ENCODE measurements around the gene NF1.
"Not testable (repeated sequence)": the region's sequence is repeated elsewhere in the genome, so short reads cannot be mapped to it uniquely, and the experiment has no call there.

The NF1 gene

DNA sequence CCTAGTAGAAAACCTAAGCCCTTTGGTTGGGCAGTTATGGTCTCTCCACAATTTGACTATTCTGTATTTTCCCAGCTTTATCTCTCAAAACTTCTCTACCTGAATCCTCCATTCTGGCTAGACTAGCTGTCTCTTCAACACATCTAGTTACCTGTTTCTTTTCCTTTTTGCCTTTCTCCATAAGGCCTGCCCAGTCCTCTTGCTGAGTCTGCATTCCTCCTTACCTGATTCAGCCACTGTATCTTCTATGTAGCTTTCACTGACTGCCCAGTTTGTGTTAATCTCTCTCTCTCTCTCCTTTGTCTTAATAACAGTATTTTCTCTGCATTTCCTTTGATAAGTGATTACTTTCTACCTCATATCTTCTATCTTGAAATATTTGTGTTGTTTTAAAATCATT is 228.8 kb downstream of the NF1 start:
- no peak for DNase-seq

DNA sequence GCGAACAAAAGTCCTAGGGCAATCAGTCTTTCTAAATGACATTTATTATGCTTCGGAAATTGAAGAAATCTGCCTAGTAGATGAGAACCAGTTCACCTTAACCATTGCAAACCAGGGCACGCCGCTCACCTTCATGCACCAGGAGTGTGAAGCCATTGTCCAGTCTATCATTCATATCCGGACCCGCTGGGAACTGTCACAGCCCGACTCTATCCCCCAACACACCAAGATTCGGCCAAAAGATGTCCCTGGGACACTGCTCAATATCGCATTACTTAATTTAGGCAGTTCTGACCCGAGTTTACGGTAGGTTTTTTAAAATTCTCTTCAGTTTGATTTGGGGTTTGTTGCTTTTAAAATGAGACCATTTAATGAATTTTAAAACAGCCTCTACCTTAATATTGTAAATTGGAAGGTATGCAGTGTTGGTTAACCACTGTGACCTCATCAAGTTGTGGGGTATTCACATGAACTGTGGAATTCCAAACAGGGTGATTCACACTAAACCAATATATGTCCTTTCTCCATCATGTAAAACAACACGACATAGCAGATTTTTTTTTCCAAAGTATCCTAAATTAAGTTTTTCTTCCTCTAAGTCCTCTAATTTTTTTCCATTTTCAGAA is 232.9 kb downstream of the NF1 start:
- DNase-seq: no peak

DNA sequence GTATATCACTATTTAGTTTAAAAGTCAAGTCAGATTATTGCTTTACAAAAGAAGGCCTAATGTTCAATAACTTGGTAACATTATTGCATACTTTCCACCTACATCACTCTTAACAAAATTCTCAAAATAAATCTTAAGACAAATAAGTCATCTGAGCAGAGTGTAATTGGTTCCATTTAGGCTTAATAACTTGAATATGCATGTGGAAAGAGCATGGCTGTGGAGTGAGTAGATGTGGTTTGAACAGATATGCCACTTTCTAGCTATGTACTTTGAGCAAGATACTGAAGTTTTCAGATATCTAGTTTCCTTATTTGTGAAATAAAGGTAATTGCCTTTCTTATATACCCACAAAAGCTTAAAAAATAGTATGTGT is 233.4 kb downstream of the NF1 start:
- no peak for DNase-seq

DNA sequence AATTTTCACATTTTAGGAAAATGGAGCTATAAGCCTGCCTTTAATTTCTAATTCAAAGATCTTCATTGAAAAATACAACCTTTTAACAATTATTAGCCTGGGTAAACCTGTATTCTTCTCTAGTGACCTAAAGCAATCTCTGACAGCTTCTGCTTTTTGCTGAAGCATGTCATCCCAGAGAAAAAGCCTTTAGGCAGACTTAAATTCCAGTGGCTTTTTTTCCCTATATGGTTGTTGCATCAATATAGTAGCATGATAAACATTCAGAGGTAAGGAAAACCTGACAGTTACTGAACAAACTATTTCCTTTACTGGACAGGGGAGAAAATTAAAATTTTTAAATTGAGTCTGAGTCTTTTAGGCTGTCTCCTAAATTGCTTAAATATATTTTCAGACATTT is 234.4 kb downstream of the NF1 start:
- DNase-seq: no peak

DNA sequence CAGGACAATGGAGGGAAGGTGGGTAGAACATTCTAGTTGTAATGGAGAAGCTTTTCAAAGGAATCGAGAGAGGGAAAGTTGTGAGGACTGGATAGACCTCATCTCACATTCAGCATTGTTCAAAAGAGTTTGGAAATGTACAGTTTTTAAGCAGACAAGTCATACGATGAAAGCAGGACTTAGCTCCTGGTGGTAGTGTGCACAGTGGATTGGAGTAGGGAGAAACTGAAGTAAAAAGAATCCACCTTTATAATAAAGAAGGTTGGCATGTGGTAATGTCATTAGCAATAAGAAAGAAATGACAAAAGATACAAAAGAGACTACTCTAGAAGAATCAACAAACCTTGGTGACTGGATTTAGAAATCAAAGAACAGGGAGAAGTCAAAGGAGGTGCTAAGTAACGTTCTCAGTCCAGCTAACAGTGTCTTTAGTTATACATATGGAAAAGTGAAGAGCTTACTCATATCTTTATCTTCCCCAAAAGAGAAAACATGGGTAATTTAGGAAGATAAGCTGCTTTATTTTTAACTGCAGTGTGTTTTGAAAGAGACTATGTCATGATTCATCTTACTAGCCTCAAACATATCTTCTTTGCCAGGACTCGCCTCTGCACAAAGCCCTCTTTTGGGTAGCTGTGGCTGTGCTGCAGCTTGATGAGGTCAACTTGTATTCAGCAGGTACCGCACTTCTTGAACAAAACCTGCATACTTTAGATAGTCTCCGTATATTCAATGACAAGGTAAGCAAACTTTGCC is 245.3 kb downstream of the NF1 start:
- peak in 7 of 56 donors; percentile 1 to 15 (median 2) for DNase-seq

DNA sequence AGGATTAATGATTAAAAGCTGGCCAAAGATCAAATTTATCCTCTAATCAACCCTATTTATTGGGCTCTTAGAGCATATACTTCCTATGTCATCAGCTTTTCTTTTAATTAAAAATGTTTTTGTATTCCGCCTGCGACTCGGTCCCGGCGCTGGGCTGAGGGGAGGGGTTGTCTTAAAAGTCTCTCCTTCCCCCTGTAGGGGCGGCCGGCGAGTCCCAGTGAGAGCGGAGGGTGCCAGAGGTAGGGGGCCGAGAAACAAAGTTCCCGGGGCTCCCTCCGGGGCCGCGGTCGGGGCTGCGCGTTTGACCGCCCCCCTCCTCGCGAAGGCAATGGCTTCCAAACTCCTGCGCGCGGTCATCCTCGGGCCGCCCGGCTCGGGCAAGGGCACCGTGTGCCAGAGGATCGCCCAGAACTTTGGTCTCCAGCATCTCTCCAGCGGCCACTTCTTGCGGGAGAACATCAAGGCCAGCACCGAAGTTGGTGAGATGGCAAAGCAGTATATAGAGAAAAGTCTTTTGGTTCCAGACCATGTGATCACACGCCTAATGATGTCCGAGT is 250.5 kb downstream of the NF1 start:
- DNase-seq: not testable (repeated sequence)

DNA sequence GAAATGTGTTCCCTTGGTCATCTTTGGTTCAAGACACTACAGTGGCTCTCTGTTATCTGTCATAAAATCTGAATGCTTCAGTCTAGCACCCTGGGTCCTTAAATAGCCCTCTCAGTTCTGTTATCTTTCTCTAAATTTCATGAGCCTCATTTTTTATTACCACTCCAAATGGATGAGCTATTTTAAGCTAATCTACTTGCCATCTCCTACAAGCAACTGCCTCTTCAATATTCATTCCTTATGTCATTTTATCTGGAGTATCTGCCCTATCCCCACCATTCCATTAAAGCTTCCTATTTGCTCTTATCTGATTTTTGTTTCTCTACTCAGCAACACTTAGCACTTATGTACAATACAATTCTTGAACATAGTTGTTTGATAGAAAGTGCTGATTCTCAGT is 254.7 kb downstream of the NF1 start:
- no peak for DNase-seq

DNA sequence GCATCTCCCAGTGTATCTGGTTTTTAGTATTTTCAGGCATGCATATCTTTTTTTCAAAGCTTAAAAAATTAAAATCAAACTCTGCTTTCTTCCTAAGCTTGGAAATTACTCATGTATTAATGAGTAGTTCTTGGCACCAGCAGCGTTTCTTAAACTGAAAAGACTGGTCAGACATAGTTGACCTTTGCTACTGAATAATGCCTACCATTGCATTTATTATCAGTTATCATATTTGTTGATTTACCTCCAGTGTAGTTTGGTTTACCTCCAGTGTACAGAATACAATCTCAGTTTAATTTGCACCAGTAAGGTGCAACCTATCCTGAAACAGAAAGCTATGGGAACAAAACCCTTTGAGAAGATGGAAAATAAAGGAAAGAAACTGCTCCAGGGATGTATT is 261.2 kb downstream of the NF1 start:
- no peak for DNase-seq

DNA sequence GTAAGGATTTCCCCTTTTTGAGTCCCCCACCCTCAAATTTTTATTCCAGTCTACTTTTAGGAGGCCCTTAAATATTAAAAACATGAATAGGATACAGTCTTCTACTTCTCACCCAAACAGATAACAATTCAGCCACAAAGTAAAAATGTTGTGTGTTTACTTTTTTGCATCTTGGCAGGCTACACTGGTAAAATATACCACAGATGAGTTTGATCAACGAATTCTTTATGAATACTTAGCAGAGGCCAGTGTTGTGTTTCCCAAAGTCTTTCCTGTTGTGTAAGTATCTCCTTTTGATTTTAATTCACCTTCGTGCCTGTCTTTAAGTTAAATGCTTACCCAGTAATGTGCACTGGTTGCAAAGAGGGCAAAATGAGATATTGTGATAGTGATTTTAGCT is 262.3 kb downstream of the NF1 start:
- DNase-seq: no peak

DNA sequence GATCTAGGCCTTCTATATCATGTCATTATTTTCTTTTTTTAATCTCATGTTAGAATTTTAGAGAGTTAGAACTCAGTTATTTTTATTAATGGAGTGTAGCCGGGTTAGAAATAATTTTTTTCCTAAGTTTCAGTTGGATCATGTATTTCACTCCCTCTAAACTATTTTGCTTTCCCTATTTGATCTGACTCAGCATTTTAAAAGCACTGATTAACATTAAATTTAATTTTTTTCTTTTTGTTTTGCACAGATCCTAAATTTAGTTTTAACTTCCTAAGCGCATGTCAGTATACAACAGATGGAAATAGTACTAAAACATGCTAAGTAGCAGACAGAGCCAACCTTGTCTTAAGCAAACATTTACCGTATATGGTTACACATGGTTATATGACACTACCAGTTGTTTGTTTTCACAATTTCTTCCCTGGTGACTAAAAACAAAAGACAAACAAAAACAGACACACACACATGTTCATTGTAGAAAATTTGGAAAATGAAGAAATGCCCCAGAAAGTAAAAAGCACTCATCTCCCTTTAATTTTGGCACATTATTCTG is 263.1 kb downstream of the NF1 start:
- DNase-seq: no peak

DNA sequence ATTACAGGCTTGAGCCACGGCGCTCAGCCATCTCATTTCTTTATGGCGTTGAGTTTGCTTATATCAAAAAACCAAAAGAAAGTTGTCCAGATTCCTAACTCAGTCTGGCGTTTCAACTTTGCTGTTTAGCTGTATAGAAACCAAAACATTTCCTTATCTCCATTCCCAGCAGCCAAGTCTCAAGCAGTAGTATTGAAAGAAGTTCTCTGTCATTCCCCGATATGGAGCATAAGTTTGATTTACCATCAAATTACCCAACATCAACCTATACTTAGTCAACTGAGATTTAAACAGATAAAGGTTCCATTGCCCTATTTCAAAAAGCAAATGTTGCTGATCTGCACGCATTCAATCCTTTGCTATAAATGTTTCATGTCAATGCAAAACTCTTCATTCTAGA is 269.2 kb downstream of the NF1 start:
- DNase-seq: no peak

DNA sequence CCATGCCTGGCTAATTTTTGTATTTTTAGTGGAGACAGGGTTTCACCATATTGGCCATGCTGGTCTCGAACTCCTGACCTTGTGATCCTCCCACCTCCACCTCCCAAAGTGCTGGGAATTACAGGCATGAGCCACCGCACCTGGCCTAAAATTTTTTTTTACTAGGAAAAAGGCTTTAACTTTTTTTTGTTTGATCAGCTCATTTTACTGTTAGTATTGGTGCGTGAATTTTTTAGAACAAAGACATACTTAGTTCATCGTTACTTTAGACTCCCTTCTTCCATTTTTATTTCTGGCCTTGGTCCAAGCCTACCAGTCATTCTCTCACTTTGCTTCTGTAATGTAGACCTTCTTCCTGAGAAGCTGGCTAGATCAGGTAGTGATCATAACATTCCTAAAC is 271.3 kb downstream of the NF1 start:
- DNase-seq: no peak

DNA sequence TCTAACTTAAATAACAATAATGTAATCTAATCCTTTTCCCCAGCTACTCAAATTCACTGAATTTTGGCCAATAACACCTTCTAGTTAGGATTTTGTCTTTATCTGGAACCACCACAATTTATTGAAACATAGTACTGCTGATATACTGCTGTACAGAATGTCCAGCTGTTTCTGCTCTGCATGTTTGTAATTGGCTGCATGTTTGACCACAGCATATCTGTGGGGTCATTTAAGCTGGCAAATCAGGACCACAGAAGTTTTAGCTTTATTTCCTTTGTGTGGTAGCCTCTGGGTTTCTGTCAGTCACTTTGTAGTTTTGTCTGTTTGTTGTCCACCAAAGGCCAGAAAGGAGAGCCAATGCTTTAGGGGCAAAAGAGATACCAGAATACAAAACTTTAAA is 274.5 kb downstream of the NF1 start:
- DNase-seq: no peak

DNA sequence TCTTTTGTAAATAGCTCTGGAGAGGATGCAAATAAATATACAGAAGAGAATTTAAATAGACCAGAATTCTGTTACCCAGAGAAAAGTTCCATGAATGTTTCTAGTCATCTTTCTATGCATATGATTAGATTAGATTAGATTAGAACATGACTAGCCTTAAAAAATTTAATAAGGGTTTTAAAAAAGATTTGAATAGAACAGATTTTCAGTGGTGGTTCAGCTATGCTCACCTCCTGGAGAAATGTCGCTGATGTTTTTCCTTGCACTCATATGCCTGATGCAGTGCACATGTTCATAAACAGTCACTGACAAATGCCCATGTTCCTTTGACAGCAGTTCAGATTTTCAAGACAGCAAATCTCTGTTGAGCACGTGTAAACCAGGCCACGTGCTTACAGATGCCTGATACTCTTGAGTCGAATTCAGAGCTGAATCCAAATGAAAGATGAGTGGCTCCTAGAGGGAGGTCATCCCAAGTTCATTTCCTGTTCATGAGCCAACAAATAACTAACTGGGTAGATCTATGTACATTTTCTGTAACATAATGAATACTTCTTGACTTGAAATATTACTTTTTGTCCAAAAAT is 276.8 kb downstream of the NF1 start:
- no peak for DNase-seq

DNA sequence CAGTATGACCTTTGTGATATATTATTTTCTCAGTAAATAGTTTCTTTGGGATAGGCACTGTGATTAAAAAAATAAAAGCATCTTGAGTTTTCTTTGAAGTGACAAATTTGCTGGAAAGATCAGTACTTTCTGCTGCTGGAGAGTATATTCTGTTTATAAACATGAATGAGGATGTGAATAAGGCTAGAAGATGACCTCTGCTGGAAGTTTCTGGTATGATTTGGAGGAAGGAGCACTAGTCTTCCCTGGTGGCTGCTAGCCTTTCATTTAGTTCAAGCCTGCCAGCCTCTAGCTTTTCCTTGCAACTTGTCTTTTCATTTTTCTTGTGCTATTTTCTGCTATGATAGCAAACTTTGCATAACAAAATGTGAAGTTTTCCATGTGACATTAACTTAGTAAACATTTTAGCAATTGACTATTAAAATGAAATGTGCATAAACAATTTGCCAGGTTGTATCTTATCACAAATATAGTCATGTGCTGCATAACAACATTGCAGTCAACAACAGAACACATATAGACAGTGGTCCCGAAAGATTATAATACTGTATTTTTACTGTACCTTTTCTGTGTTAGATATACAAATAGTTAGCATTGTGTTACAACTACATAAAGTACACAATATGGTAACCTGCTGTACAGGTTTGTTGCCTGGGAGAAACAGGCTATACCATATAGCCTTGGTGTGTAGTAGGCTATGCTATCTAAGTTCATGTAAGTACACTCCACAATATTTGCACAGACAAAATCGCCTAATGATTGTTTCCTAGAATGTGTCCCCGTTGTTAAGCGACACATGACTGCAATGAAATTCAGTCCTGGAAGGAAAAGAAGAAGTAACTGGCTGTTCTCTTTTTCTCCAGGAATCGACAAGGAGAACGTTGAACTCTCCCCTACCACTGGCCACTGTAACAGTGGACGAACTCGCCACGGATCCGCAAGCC is 278.6 kb downstream of the NF1 start:
- DNase-seq: peak in 5 of 56 donors; percentile 11 to 64 (median 43)

DNA sequence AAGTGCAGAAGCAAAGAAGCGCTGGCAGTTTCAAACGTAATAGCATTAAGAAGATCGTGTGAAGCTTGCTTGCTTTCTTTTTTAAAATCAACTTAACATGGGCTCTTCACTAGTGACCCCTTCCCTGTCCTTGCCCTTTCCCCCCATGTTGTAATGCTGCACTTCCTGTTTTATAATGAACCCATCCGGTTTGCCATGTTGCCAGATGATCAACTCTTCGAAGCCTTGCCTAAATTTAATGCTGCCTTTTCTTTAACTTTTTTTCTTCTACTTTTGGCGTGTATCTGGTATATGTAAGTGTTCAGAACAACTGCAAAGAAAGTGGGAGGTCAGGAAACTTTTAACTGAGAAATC is 279.3 kb downstream of the NF1 start:
- no peak for DNase-seq

DNA sequence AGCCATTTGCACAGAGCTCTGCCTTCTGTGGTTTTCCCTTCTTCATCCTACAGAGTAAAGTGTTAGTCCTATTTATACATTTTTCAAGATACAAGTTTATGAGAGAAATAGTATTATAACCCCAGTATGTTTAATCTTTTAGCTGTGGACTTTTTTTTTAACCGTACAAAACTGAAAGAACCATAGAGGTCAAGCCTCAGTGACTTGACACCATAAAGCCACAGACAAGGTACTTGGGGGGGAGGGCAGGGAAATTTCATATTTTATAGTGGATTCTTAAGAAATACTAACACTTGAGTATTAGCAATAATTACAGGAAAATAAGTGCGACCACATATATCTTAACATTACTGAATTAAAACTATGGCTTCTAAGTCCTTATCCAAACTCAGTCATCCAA is 279.7 kb downstream of the NF1 start:
- no peak for DNase-seq

DNA sequence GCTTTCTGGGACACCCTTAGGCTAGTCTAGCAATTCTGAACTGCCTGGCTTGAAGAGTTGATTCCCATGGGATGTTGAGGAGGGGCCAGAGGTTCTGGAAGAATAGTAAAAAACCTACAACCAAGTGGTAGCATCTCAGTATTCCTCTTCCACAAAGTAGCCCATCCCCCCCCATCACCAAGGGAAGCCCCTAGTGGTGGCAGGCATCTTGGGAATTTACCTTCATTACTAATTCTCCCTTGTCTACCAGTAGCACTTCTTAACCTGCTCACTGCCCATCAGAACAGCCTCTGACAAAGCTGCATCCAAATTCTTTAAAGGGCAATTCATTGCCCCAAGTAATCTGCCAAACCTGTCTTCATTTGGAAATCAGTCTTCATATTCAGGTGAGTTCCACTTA is 283.9 kb downstream of the NF1 start:
- DNase-seq: no peak

DNA sequence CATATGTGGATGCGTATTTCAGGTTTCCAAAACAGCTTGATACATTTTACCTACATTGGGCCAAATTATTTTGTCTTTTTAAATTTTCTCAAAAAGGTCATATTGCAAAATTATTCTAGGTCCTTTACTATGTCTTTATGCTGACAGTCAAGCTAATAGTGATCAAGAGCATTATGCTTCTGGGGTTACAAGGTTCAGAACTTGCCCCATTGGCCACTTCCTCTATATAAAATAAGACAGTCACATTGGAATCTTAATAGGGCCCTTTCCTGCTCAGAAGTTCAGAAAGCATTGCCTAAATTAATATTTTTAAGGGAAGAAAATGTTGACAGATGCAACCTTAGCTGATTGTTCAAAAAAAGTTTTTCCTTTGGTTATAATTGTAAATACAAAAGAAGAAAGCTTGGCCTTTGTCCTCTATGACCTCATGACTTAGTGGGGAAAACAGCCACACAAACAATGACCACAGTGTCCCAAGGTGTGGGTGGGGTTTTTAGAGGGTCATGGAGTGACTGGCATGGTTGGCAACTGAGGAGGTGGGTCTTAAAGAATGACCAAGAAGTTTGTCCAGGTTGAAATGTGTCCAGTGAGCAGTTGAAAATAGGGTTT is 284.9 kb downstream of the NF1 start:
- DNase-seq: no peak

DNA sequence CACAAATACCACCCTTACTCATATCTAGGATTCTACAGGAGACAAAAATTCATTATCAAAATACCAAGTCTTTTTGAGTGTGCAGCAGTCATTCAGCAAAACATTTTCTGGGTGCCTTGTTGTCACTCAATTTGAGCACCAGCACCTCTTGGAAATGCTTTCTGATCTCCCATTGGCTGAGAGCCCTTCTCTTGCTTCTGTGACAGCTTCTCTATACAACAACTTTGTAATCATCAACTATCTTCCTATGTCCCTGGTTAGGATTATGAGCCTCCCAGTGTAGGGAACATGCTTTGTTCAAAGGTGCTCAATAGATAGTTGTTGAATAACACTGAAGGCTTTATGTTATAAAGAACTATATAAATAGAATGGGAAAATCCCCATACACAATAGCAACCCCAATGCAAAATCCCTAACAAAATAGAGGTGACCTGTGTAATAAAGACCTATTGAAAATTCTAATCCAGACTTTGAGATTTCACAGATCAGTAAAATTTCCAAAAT is 286.4 kb downstream of the NF1 start:
- DNase-seq: no peak

All from amygdala (tissue), 56 donors.